HEK293 (cell line): Measurements from ENCODE around the gene HSD17B2.

Experiments
- CTCF ChIA-PET: fragments of 350-600 bp; formaldehyde crosslinking; extraction: SDS; loops from one replicate; lab custom pipeline; 2021; ENCODE audit warnings: antibody characterized with exemption; lab: Yijun Ruan, JAX
- POLR2A ChIA-PET: fragments of 300-600 bp; formaldehyde crosslinking; extraction: SDS; loops from one replicate; lab custom pipeline; 2020; ENCODE audit warnings: antibody characterized with exemption, inconsistent platforms; lab: Yijun Ruan, JAX
- H3K27ac ChIP-seq: fragments of 200-500 bp; sonication (Bioruptor generic); 2 replicates; pipeline ENCODE4 v1.5.1; 2014; ENCODE audit warnings: low read depth, low read length, control low read depth, inconsistent platforms; ENCODE audit errors: extremely low read depth
- H3K36me3 ChIP-seq, 2 experiments: fragments of 200-500 bp in 1 of 2; sonication (Bioruptor generic) in 1 of 2; 1 replicate in 1 of 2; 2 replicates in 1 of 2; pipeline ENCODE4 v1.5.1; 2014 to 2017; ENCODE audit warnings: inconsistent platforms in 2 of 2, low read length in 2 of 2; ENCODE audit not compliant: control insufficient read depth in 2 of 2, insufficient read depth in 1 of 2
- H3K4me1 ChIP-seq: fragments of 200-500 bp; sonication (Bioruptor generic); 2 replicates; pipeline ENCODE4 v1.5.1; 2014; ENCODE audit warnings: mild to moderate bottlenecking, low read length, inconsistent platforms; ENCODE audit not compliant: control insufficient read depth, insufficient read depth
- H3K4me3 ChIP-seq: 2 replicates; pipeline ENCODE4 v1.5.1; 2011; ENCODE audit warnings: low read depth, mild to moderate bottlenecking, control low read depth, low read length, moderate library complexity
- H3K9me3 ChIP-seq: fragments of 200-500 bp; sonication (Bioruptor generic); 2 replicates; pipeline ENCODE4 v1.5.1; 2014; ENCODE audit warnings: low read depth, low read length, inconsistent platforms; ENCODE audit not compliant: control insufficient read depth, insufficient read depth
- FEZF1 ChIP-seq: fragments of 450-650 bp; formaldehyde crosslinking; IDR thresholded peaks from 2 replicates; pipeline ENCODE4 v1.5.1; 2016; ENCODE audit warnings: missing biosample characterization, missing genetic modification characterization
- KLF16 ChIP-seq: fragments of 450-650 bp; formaldehyde crosslinking; IDR thresholded peaks from 2 replicates; pipeline ENCODE4 v1.5.1; 2017; ENCODE audit warnings: missing biosample characterization, missing genetic modification characterization
- OSR2 ChIP-seq: fragments of 450-650 bp; formaldehyde crosslinking; IDR thresholded peaks from 2 replicates; pipeline ENCODE4 v1.5.1; 2016; ENCODE audit warnings: missing biosample characterization, missing genetic modification characterization
- SCRT2 ChIP-seq: fragments of 450-650 bp; formaldehyde crosslinking; IDR thresholded peaks from 2 replicates; pipeline ENCODE4 v1.5.1; 2016; ENCODE audit warnings: missing biosample characterization, missing genetic modification characterization
- SETDB1 ChIP-seq: IDR thresholded peaks from one replicate; pipeline ENCODE4 v1.6.1; 2017; ENCODE audit warnings: mild to moderate bottlenecking, low read length, moderate library complexity, mixed read lengths; ENCODE audit not compliant: insufficient read length
- ZNF10 ChIP-seq: fragments of 450-650 bp; formaldehyde crosslinking; IDR thresholded peaks from 2 replicates; pipeline ENCODE4 v1.5.1; 2017; ENCODE audit warnings: missing biosample characterization, missing genetic modification characterization
- ZNF140 ChIP-seq: fragments of 450-650 bp; formaldehyde crosslinking; IDR thresholded peaks from 2 replicates; pipeline ENCODE4 v1.5.1; 2016; ENCODE audit warnings: missing biosample characterization, missing genetic modification characterization
- ZNF155 ChIP-seq: fragments of 450-650 bp; formaldehyde crosslinking; IDR thresholded peaks from 2 replicates; pipeline ENCODE4 v1.5.1; 2016; ENCODE audit warnings: missing biosample characterization, missing genetic modification characterization
- ZNF223 ChIP-seq: fragments of 450-650 bp; formaldehyde crosslinking; IDR thresholded peaks from 2 replicates; pipeline ENCODE4 v1.5.1; 2016; ENCODE audit warnings: missing biosample characterization, missing genetic modification characterization
- ZNF514 ChIP-seq: fragments of 450-650 bp; formaldehyde crosslinking; IDR thresholded peaks from 2 replicates; pipeline ENCODE4 v1.5.1; 2016; ENCODE audit warnings: missing biosample characterization, missing genetic modification characterization
- ZNF623 ChIP-seq: fragments of 450-650 bp; formaldehyde crosslinking; IDR thresholded peaks from 2 replicates; pipeline ENCODE4 v1.5.1; 2016; ENCODE audit warnings: missing biosample characterization, missing genetic modification characterization
- ZNF626 ChIP-seq: fragments of 450-650 bp; sonication (Bioruptor Pico); formaldehyde crosslinking; IDR thresholded peaks from 2 replicates; pipeline ENCODE4 v1.5.1; 2018; ENCODE audit warnings: missing biosample characterization, missing genetic modification characterization, inconsistent platforms
- TF ChIP-seq, protein P1 (sequence below): fragments of 450-650 bp; formaldehyde crosslinking; conservative IDR thresholded peaks from 2 replicates; pipeline ENCODE4 v1.5.1; 2016; ENCODE audit warnings: low read depth, missing biosample characterization, missing genetic modification characterization
- TF ChIP-seq, protein P2 (sequence below): fragments of 450-650 bp; formaldehyde crosslinking; IDR thresholded peaks from 2 replicates; pipeline ENCODE4 v1.5.1; 2016; ENCODE audit warnings: missing biosample characterization, missing genetic modification characterization
- TF ChIP-seq, protein P3 (sequence below): fragments of 450-650 bp; formaldehyde crosslinking; conservative IDR thresholded peaks from 2 replicates; pipeline ENCODE4 v1.5.1; 2016; ENCODE audit warnings: low read depth, missing biosample characterization, missing genetic modification characterization
- TF ChIP-seq, protein P4 (sequence below): fragments of 450-650 bp; formaldehyde crosslinking; IDR thresholded peaks from 2 replicates; pipeline ENCODE4 v1.5.1; 2016; ENCODE audit warnings: missing biosample characterization, missing genetic modification characterization, low read depth

Gene HSD17B2

DNA sequence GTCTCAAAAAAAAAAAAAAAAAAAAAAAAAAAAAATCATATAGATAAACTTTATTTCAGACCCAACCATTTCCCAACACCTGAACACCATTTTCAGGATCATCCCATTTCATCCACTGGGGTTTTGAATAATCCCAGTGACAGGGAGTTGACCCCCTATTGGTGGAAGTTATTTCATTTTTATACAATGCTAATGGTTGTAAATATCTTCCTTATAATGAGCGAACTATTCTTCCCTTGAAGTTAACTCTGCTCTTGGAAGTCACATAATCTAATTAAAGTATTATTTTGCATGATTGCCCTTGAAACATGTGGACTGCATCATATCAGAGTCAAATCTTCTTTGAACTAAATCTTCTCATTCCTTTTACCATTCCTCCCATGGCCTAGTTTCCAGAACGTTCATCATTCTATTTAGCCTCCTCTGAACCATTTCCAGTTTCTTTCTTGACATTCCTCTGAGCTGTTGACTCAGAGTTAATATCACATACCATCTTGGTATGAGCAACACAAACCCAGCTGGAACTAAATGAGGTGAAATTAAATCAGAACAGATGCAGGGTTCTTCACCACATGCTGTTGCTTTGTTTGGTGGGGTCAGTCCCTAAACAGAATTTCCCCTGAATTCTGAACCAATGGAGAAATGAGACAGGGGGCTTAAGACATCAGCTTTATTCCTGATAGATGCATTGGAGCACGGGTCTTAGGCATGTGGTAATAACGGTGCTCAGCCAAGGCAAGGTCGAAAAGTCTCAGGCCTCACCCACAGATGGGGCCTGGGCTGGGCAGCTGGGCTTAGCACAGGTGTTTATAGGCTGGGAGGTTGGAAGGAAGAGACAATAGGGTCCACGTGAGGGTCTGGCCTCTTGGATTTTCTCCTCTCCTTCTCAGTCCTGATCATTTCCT, 8.9 kb downstream of the HSD17B2 start:
- CTCF ChIA-PET, result interaction anchor here (0.6 to 1.9 kb wide), 4 partner anchors 13 to 1483 kb away, joined by 3 to 7 read pairs (median 3); no protein-coding TSS in a partner anchor
- POLR2A ChIA-PET, result no interaction called here

DNA sequence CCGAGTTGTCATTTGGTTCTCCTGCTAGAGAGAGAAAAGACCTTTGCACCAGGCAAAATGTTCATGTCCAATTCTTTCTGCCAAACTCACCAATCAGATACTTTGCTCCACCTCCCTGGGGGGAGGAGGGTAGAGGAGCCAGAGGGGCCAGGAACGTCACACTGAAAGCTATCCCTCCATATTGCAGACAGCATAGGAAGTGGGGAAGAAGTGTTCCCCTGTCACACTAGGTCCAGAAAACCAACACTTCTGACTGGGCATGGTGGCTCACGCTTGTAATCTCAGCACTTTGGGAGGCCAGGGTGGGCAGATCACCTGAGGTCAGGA, 9.5 kb downstream of the HSD17B2 start:
- no peak overlapping the region for H3K27ac ChIP-seq
- no peaks in the 10 kb centered on the region for H3K9me3 ChIP-seq
- H3K36me3 ChIP-seq, result no peaks in the 10 kb centered on the region
- CTCF ChIA-PET, result interaction anchor here (0.6 to 0.7 kb wide), 2 partner anchors 411 to 1483 kb away, joined by 3 read pairs; no protein-coding TSS in a partner anchor
- TF ChIP-seq, protein P1, sequence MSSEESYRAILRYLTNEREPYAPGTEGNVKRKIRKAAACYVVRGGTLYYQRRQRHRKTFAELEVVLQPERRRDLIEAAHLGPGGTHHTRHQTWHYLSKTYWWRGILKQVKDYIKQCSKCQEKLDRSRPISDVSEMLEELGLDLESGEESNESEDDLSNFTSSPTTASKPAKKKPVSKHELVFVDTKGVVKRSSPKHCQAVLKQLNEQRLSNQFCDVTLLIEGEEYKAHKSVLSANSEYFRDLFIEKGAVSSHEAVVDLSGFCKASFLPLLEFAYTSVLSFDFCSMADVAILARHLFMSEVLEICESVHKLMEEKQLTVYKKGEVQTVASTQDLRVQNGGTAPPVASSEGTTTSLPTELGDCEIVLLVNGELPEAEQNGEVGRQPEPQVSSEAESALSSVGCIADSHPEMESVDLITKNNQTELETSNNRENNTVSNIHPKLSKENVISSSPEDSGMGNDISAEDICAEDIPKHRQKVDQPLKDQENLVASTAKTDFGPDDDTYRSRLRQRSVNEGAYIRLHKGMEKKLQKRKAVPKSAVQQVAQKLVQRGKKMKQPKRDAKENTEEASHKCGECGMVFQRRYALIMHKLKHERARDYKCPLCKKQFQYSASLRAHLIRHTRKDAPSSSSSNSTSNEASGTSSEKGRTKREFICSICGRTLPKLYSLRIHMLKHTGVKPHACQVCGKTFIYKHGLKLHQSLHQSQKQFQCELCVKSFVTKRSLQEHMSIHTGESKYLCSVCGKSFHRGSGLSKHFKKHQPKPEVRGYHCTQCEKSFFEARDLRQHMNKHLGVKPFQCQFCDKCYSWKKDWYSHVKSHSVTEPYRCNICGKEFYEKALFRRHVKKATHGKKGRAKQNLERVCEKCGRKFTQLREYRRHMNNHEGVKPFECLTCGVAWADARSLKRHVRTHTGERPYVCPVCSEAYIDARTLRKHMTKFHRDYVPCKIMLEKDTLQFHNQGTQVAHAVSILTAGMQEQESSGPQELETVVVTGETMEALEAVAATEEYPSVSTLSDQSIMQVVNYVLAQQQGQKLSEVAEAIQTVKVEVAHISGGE (tag by site-specific recombination), result peak; percentile 85
- TF ChIP-seq, protein P2, sequence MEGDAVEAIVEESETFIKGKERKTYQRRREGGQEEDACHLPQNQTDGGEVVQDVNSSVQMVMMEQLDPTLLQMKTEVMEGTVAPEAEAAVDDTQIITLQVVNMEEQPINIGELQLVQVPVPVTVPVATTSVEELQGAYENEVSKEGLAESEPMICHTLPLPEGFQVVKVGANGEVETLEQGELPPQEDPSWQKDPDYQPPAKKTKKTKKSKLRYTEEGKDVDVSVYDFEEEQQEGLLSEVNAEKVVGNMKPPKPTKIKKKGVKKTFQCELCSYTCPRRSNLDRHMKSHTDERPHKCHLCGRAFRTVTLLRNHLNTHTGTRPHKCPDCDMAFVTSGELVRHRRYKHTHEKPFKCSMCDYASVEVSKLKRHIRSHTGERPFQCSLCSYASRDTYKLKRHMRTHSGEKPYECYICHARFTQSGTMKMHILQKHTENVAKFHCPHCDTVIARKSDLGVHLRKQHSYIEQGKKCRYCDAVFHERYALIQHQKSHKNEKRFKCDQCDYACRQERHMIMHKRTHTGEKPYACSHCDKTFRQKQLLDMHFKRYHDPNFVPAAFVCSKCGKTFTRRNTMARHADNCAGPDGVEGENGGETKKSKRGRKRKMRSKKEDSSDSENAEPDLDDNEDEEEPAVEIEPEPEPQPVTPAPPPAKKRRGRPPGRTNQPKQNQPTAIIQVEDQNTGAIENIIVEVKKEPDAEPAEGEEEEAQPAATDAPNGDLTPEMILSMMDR, result no peak
- no peak for TF ChIP-seq SETDB1
- POLR2A ChIA-PET, result no interaction called here
- no peaks in the 10 kb centered on the region for H3K4me1 ChIP-seq
- H3K4me3 ChIP-seq, result no peak overlapping the region

More for the DNA sequence above, 8.9 kb downstream of the HSD17B2 start:
- Histone ChIP-seq H3K36me3 (no peaks in the 10 kb centered on the region), H3K27ac (no peak overlapping the region), H3K4me1 (no peaks in the 10 kb centered on the region), H3K9me3 (no peaks in the 10 kb centered on the region), H3K4me3 (no peak overlapping the region)
- TF ChIP-seq ZNF140 (tag by site-specific recombination) (no peak), ZNF10 (tag by site-specific recombination) (no peak), ZNF155 (no peak), ZNF514 (no peak), SCRT2 (no peak), KLF16 (tag by site-specific recombination) (no peak), FEZF1 (tag by site-specific recombination) (no peak), ZNF623 (tag by site-specific recombination) (no peak), ZNF223 (no peak), ZNF626 (tag by site-specific recombination) (no peak), OSR2 (tag by site-specific recombination) (no peak)
- TF ChIP-seq, protein P3, sequence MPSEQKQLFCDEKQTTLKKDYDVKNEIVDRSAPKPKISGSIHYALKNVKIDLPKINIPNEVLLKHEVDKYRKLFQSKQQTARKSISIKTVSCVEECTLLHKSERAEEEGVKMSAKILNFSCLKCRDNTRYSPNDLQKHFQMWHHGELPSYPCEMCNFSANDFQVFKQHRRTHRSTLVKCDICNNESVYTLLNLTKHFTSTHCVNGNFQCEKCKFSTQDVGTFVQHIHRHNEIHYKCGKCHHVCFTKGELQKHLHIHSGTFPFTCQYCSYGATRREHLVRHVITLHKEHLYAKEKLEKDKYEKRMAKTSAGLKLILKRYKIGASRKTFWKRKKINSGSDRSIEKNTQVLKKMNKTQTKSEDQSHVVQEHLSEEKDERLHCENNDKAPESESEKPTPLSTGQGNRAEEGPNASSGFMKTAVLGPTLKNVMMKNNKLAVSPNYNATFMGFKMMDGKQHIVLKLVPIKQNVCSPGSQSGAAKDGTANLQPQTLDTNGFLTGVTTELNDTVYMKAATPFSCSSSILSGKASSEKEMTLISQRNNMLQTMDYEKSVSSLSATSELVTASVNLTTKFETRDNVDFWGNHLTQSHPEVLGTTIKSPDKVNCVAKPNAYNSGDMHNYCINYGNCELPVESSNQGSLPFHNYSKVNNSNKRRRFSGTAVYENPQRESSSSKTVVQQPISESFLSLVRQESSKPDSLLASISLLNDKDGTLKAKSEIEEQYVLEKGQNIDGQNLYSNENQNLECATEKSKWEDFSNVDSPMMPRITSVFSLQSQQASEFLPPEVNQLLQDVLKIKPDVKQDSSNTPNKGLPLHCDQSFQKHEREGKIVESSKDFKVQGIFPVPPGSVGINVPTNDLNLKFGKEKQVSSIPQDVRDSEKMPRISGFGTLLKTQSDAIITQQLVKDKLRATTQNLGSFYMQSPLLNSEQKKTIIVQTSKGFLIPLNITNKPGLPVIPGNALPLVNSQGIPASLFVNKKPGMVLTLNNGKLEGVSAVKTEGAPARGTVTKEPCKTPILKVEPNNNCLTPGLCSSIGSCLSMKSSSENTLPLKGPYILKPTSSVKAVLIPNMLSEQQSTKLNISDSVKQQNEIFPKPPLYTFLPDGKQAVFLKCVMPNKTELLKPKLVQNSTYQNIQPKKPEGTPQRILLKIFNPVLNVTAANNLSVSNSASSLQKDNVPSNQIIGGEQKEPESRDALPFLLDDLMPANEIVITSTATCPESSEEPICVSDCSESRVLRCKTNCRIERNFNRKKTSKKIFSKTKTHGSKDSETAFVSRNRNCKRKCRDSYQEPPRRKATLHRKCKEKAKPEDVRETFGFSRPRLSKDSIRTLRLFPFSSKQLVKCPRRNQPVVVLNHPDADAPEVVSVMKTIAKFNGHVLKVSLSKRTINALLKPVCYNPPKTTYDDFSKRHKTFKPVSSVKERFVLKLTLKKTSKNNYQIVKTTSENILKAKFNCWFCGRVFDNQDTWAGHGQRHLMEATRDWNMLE, result no peak
- TF ChIP-seq, protein P4, sequence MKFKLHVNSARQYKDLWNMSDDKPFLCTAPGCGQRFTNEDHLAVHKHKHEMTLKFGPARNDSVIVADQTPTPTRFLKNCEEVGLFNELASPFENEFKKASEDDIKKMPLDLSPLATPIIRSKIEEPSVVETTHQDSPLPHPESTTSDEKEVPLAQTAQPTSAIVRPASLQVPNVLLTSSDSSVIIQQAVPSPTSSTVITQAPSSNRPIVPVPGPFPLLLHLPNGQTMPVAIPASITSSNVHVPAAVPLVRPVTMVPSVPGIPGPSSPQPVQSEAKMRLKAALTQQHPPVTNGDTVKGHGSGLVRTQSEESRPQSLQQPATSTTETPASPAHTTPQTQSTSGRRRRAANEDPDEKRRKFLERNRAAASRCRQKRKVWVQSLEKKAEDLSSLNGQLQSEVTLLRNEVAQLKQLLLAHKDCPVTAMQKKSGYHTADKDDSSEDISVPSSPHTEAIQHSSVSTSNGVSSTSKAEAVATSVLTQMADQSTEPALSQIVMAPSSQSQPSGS (tag by site-specific recombination), result no peak
